Endothelial cell of hepatic sinusoid (primary cell): ENCODE results near the gene GDA.

ENCODE experiments used
- in situ Hi-C: cut with HindIII; loops from 2 replicates; pipeline ENCODE4 v1.10.0; 2017; ENCODE audit warnings: low sequenced_read_pairs

GDA gene

GRCh38 chr9:72271613-72272478 is 122.6 kb downstream of the GDA start:
- in situ Hi-C loops, result loop anchor here (5.0 kb wide), 1 partner anchor 225 kb away; no protein-coding TSS in a partner anchor

- in situ Hi-C loops, result loop anchor here (5.0 kb wide), 1 partner anchor 227 kb away; no protein-coding TSS in a partner anchor
Observed at GRCh38 chr9:72274441-72274840, 125.2 kb downstream of the GDA start.

GRCh38 chr9:72274916-72275315 is 125.7 kb downstream of the GDA start:
- in situ Hi-C loops, result loop anchor here (5.0 to 25.0 kb wide), 4 partner anchors 53 to 562 kb away; no protein-coding TSS in a partner anchor

GRCh38 chr9:72276429-72276828 is 127.2 kb downstream of the GDA start:
- in situ Hi-C loops, result loop anchor here (5.0 to 25.0 kb wide), 3 partner anchors 54 to 561 kb away; no protein-coding TSS in a partner anchor

GRCh38 chr9:72278959-72279358 is 129.7 kb downstream of the GDA start:
- in situ Hi-C loops, result loop anchor here (5.0 to 25.0 kb wide), 3 partner anchors 57 to 558 kb away; no protein-coding TSS in a partner anchor

- in situ Hi-C loops, result loop anchor here (25.0 kb wide), 1 partner anchor 556 kb away; no protein-coding TSS in a partner anchor
Observed at GRCh38 chr9:72280913-72281500, 131.8 kb downstream of the GDA start.

GRCh38 chr9:72289401-72289800 is 140.2 kb downstream of the GDA start:
- in situ Hi-C loops, result loop anchor here (25.0 kb wide), 1 partner anchor 548 kb away; no protein-coding TSS in a partner anchor

- in situ Hi-C loops, result loop anchor here (25.0 kb wide), 1 partner anchor 547 kb away; no protein-coding TSS in a partner anchor
Observed at GRCh38 chr9:72290311-72290710, 141.1 kb downstream of the GDA start.

GRCh38 chr9:72291576-72291975 is 142.3 kb downstream of the GDA start:
- in situ Hi-C loops, result loop anchor here (25.0 kb wide), 1 partner anchor 546 kb away; no protein-coding TSS in a partner anchor

- in situ Hi-C loops, result loop anchor here (25.0 kb wide), 1 partner anchor 545 kb away; no protein-coding TSS in a partner anchor
Observed at GRCh38 chr9:72292256-72292682, 143.0 kb downstream of the GDA start.

- in situ Hi-C loops, result loop anchor here (25.0 kb wide), 1 partner anchor 544 kb away; no protein-coding TSS in a partner anchor
Observed at GRCh38 chr9:72292874-72293607, 143.8 kb downstream of the GDA start.

GRCh38 chr9:72294936-72295335 is 145.7 kb downstream of the GDA start:
- in situ Hi-C loops, result loop anchor here (25.0 kb wide), 1 partner anchor 542 kb away; no protein-coding TSS in a partner anchor

- in situ Hi-C loops, result loop anchor here (25.0 kb wide), 1 partner anchor 540 kb away; no protein-coding TSS in a partner anchor
Observed at GRCh38 chr9:72297516-72297915, 148.3 kb downstream of the GDA start.

GRCh38 chr9:72299017-72299603 is 149.9 kb downstream of the GDA start:
- in situ Hi-C loops, result loop anchor here (25.0 kb wide), 1 partner anchor 538 kb away; no protein-coding TSS in a partner anchor

GRCh38 chr9:72300873-72301272 is 151.6 kb downstream of the GDA start:
- in situ Hi-C loops, result no loop called here
